Astrocyte of the cerebellum (primary cell): ENCODE measurements around the gene ATXN10.

Experiments
- DNase-seq: peaks from one replicate; pipeline ENCODE4 v3.0.0-alpha.2; 2011; ENCODE audit warnings: low read depth
- H3K4me3 ChIP-seq: 2 replicates; pipeline ENCODE4 v1.5.1; 2011; ENCODE audit warnings: mild to moderate bottlenecking, low read depth, low read length, moderate library complexity
- CTCF ChIP-seq: IDR thresholded peaks from 2 replicates; pipeline ENCODE4 v1.5.1; 2012; ENCODE audit warnings: low read length, low read depth, moderate library complexity, mild to moderate bottlenecking; ENCODE audit errors: missing control alignments
- in situ Hi-C: cut with HindIII; loops from 2 replicates; pipeline ENCODE4 v1.10.0; 2017; ENCODE audit warnings: low sequenced_read_pairs

The ATXN10 gene

GRCh38 chr22:45818424-45819085 is 146.9 kb downstream of the ATXN10 start:
- no peak for TF ChIP-seq CTCF
- in situ Hi-C loops: no loop called here
- DNase-seq: no peak
- H3K4me3 ChIP-seq: no peak overlapping the region

GRCh38 chr22:45819305-45819704 is 147.7 kb downstream of the ATXN10 start:
- in situ Hi-C loops: no loop called here
- no peak for TF ChIP-seq CTCF
- H3K4me3 ChIP-seq: no peak overlapping the region
- no peak for DNase-seq

GRCh38 chr22:45823336-45823735 is 151.7 kb downstream of the ATXN10 start:
- no peak overlapping the region for H3K4me3 ChIP-seq
- DNase-seq: no peak
- TF ChIP-seq CTCF: no peak
- in situ Hi-C loops: no loop called here

GRCh38 chr22:45826520-45826919 is 154.9 kb downstream of the ATXN10 start:
- no peak overlapping the region for H3K4me3 ChIP-seq
- no peak for DNase-seq
- no peak for TF ChIP-seq CTCF
- in situ Hi-C loops: no loop called here

GRCh38 chr22:45828841-45829240 is 157.2 kb downstream of the ATXN10 start:
- no peak for TF ChIP-seq CTCF

GRCh38 chr22:45830531-45831245 is 159.1 kb downstream of the ATXN10 start:
- DNase-seq: no peak
- in situ Hi-C loops: no loop called here
- no peak for TF ChIP-seq CTCF
- no peak overlapping the region for H3K4me3 ChIP-seq

More at GRCh38 chr22:45828841-45829240, 157.2 kb downstream of the ATXN10 start:
- no peak overlapping the region for H3K4me3 ChIP-seq
- in situ Hi-C loops: no loop called here
- no peak for DNase-seq
